Activated gamma-delta T cell (primary cell): ENCODE results near the gene CDC5L.
"Not testable (repeated sequence)": the region's sequence is repeated elsewhere in the genome, so short reads cannot be mapped to it uniquely, and the experiment has no call there.

ENCODE experiments used
- DNase-seq: peaks from one replicate; lab custom pipeline; 2025; lab: John Stamatoyannopoulos, UW

CDC5L gene

DNA sequence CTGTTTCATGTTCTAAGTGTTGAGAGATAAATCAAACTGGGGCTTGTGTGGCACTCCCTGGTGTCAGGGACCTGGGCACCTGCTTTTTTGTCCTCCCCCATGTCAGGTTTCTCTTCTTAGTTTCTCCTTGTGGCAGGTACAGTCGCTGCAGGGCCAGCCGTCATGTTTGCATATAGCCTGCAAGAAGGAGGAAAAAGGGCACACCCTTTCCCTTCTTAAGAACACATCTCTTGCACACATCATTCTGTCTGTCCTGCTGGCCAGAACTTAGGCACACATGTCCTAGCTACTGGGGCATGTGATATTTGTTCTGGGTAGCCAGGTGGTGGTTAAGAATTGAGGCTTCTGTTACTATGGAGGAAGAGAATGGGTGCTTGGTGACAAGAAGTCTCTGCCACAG is 27.9 kb downstream of the CDC5L start:
- DNase-seq, result no peak

- DNase-seq, result no peak
Observed at GRCh38 chr6:44415873-44416502, 28.5 kb downstream of the CDC5L start.

GRCh38 chr6:44422531-44422930 is 35.0 kb downstream of the CDC5L start:
- no peak for DNase-seq

DNA sequence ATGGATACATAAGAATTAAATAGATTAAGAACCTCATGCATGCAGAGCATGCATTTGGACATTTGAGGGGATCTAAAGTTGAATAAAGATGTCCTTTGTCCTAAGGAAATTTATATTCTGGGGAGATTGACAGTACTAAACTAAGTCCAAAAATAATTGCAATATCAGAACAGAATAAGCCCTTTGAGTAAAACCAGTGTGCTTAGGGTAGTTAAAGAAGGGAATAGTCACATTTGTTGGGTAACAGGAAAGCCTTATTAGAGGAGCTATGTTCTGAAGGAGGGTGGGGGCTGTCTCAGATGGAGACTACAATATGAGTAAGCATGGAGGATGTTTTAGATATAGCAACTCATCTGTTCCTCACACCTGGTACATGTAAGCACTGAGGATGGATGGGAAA is 35.8 kb downstream of the CDC5L start:
- no peak for DNase-seq

- no peak for DNase-seq
Observed at GRCh38 chr6:44425951-44426350, 38.4 kb downstream of the CDC5L start.

DNA sequence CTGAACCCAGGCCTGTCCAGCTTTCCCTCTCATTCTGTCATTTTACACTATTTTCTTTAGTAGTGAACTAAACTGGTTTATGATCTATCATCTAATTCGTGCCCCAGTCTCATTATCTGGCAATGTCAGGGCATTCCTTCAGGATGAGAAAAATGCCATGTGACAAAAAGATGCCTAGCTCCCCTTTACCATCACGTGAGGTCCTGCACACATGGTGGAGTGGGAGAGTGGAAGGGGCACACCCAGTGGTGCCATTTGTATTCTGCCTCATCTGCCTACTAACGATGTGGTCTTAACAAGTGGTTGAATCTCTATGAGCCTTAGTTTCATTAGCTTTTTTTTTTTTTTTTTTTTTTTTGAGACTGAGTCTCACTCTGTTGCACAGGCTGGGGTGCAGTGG is 41.2 kb downstream of the CDC5L start:
- no peak for DNase-seq

DNA sequence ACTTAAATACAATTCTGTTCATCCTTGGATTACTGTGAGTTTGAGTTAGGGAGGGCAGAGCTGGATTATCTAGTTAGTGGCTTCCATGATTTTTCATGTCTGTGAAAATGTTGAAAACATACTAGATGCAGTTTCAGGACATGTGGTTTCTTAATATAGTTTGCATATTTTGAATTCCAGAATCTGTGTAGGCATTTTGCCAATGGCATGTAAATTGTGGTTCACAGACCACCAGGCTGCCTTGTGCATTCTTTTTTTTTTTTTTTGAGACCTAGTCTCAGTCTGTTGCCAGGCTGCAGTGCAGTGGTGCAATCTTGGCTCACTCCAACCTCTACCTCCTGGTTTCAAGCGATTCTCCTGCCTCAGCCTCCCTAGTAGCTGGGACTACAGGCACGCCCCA is 42.8 kb downstream of the CDC5L start:
- DNase-seq, result no peak

- DNase-seq, result no peak
Observed at GRCh38 chr6:44431118-44431725, 43.7 kb downstream of the CDC5L start.

- DNase-seq, result no peak
Observed at GRCh38 chr6:44432227-44432626, 44.7 kb downstream of the CDC5L start.

DNA sequence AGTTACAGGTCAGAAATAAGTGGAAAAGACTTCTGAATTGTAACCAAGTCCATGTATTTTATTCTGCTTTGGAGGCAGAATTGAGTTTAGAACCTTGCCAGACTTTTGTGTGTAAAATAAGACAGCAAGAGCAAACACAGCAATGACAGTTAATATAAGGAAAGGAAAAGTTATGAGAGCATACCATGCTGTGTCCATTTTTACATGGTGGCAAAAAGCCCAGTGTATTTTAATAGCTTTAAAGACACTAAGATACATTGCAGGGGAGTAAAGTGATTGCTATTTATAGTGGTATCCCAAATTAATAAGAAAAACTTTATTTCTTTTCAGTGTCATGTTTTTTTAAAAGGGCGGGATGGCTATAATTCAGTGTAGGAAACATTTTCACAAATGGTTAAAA is 45.2 kb downstream of the CDC5L start:
- DNase-seq, result no peak

- no peak for DNase-seq
Observed at GRCh38 chr6:44435500-44435899, 48.0 kb downstream of the CDC5L start.

DNA sequence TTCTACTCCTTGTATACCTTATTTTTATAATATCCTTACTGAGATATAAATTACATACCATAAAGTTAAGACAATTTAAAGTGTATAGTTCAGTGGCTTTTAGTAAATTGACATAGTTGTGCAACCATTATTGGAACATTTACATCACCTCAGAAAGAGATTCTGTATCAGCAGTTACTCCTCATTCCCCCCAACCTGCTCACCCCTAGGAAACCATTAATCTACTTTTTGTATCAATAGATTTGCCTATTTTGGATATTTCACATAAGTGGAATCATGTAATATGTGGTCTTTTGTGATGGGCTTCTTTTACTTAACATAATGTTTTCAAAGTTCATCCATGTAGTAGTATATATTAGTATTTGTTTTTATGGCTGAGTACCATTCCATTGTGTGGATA is 51.3 kb downstream of the CDC5L start:
- no peak for DNase-seq

- DNase-seq, result no peak
Observed at GRCh38 chr6:44439270-44440045, 52.0 kb downstream of the CDC5L start.

- no peak for DNase-seq
Observed at GRCh38 chr6:44441091-44441855, 53.8 kb downstream of the CDC5L start.

DNA sequence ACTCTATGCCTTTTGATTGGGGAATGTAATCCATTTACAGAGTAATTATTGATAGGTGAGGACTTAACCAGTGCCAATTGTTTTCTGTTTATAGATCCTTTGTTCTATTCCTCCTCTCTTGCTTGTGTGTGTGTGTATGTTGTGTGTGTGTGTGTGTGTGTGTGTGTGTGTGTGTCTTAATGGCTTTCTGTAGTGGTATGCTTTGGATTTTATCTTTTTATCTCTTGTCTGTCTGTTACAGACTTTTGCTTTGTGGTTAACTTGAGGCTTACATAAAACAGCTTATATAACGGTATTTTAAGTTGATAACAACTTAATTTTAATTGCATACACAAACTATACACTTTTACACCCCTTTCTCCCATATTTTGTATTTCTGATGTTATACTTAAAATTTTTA is 54.7 kb downstream of the CDC5L start:
- DNase-seq, result no peak

DNA sequence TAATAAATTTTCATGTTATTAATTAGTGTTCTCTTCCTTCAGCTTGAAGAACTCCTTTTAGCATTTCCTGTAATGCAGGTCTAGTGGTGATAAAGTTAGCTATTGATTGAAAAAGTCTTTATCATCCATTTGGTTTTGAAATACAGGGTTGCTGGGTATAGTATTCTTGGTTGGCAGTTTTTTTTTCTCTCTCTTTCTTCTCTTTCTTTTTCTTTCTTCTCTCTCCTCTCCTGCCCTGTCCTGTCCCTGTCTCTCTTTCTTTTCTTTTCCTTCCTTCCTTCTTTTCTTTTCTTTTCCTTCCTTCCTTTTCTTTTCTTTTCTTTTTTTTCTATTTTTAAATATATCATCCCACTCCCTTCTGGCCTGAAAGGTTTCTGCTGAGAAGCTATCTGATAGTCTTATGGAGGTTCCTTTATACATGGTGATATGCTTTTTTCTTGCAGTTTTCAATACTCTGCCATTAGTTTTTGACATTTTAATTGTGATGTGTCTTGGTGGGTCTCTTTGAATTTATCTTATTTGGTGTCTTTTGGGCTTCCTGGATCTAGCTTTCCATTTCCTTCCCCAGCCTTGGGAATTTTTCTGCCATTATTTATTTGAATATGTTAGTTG is 55.4 kb downstream of the CDC5L start:
- no peak for DNase-seq

DNA sequence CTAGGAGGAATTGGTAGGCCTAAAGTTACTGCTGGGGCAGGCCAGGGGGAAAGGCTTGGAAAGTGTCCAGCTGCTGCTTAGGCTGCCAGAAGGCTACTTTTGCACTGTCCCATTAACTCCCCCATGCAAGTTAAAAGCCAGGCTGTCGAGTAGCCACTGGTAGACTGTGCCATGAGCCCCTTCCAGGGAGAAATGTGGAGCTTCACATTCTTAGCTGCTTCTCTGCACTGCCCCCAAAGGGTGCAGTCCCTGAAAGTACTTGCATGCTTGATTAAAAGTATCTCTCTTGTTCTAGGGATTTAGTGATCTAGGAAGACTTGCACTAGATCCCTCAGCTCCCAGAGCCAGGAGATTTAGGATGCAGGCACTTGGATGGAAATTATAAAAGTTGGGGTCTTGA is 57.3 kb downstream of the CDC5L start:
- DNase-seq, result no peak

DNA sequence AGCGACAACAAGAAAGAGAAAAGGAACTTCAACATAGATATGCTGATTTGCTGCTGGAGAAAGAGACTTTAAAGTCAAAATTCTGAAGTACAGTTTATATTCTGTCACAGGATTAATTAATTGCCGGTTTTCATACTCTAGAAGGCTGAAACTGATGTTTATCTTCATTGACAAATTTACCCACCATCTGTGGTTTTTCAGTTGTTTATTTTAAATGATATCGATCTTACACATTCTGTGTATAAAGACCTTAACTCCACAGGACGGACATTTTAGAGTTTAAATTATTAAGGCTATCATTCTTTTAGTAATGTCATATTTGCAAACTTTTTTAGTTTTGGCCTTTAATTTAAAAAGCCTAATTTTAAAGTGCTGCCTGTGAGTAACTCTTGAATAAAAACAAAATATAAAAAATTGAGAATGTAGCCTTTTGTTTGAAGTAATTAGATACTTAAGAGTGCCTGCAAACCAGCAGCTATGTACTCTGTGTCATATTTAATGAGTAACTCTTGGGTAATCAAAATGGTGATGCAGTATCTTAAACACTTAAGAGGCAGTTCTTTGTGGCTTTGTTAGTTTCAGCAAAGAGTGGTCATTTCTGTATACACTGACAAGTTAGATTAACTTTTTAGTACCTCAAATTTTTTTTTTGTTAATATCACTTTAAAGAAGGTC is 59.3 kb downstream of the CDC5L start:
- no peak for DNase-seq

DNA sequence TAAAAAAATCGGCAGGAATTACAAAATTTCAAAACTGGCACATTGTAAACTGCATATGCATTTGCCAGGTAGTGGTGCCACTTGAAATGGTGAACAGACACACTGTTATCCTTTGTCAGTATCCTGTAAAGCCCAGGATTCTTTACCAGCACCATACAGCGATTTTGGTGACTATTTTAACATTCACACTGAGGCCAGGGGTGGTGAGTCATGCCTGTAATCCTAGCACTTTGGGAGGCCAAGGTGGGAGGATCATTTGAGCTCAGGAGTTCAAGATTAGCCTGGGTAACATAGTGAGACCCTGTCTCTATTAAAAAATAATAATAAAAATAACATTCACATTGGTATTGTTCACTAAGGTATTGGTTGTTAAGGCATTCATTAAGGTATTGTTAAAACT is 61.7 kb downstream of the CDC5L start:
- not testable (repeated sequence) for DNase-seq

- no peak for DNase-seq
Observed at GRCh38 chr6:44451803-44452695, 64.5 kb downstream of the CDC5L start.

GRCh38 chr6:44452725-44453124 is 65.2 kb downstream of the CDC5L start:
- no peak for DNase-seq
